Measurements from ENCODE around the gene TOP1. TPM values are rescaled to one million over a fixed set of nuclear protein-coding genes. Genes with fewer than 3 reads are reported as not detected.
"Not testable (repeated sequence)": the region's sequence is repeated elsewhere in the genome, so short reads cannot be mapped to it uniquely, and the experiment has no call there.

The TOP1 gene
- total RNA-seq, 2 donors from 2014 or later, result 64.3 to 65.7 TPM

GRCh38 chr20:41001497-41001896 lies 27.1 kb upstream of the TOP1 start:
- intact Hi-C loops (cut with DNase I, micrococcal nuclease), result no loop called here
- ATAC-seq (no peak), DNase-seq (no peak)

- intact Hi-C loops (cut with DNase I, micrococcal nuclease), result no loop called here
- DNase-seq (no peak), ATAC-seq (no peak)
Observed at GRCh38 chr20:41002842-41003142, 25.8 kb upstream of the TOP1 start.

GRCh38 chr20:41003143-41003935 lies 25.3 kb upstream of the TOP1 start:
- ATAC-seq, result peak; percentile 84
- intact Hi-C loops (cut with DNase I, micrococcal nuclease), result no loop called here
- peak; percentile 75 to 90 for DNase-seq

DNA sequence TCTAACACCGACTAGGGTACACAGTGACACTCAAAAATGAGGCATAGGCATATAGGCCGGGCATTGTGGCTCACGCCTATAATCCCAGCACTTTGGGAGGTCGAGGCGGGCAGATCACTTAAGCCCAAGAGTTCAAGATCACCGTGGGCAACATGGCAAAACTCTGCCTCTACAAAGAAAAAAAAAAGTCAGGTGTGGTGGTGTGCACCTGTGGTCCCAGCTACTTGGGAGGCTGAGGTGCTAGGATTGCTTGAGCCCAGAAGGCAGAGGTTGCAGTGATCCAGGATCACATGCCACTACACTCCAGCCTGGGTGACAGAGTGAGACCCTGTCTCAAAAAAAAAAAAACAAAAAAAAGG lies 24.7 kb upstream of the TOP1 start:
- intact Hi-C loops (cut with DNase I, micrococcal nuclease); DNase-seq; ATAC-seq: not testable (repeated sequence)

DNA sequence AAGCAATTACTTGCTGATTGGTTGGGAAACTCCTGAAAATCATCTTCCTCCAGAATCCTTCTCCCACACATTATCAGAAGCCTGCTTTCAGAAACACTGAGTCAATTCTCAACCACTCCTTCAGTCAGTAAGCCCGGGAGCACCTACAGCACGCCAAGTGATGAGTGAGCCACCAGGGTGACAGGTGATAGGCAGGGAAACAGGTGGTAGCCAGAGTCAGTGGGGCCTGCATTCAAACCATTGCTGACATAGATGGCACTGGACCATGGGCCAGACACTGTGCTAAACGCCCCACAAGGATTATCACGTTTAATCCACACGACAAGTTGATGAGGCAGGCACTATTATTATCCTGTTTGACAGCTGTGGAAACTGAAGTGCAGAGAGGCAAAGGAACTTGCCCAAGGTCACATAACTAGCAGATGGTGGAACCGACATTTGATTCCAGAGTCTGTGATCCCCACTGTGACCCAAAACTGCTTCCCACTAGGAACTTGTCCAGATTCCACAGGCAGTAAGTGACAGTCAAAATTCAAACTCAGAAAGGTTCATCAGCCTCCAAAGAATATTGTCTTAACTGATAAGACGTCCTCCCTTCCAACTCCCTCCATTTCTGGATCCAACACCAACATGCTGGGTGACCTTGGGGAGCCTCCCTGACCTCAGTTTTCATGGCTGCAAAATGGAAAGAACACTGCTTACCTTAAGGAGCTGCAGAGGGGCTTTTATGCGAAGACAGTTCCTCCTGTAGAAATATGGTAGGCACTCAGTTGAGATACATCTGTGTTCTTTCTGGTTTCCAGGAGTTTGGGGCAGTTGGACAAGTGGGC lies 23.9 kb upstream of the TOP1 start:
- no peak for DNase-seq
- intact Hi-C loops (cut with DNase I, micrococcal nuclease), result no loop called here
- ATAC-seq, result no peak

GRCh38 chr20:41005361-41005729 lies 23.3 kb upstream of the TOP1 start:
- intact Hi-C loops (cut with DNase I, micrococcal nuclease), result no loop called here
- ATAC-seq (peak; percentile 59), DNase-seq (peak; percentile 87 to 91)

GRCh38 chr20:41006126-41006935 lies 22.3 kb upstream of the TOP1 start:
- DNase-seq (no peak), ATAC-seq (no peak)
- intact Hi-C loops (cut with DNase I, micrococcal nuclease), result no loop called here

DNA sequence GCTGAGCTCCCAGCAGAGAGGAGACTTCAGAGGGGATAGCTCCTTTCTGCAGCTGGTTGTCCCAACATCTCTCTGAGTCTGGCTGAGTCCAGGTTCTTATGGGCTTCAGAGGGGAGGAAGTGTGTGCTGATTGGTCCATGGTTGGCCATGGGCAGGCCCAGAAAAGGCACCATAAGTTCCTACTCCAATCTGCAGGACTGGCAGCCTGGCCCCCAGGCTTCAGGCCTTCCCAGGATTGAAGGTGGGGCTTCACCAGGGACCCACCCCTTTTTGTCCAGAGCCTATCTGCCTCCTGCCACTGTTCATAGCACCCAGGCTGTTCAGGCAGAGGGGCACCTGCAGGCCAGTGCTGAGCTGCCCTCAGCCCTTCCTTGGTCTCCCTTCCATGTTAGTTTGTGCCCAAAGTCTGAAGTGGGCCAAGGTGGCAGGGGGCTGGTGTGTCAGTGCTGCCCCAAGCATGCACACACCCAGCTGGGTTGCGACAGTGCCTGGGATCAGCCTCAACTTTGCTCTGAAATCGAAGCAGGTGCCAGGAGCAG lies 21.6 kb upstream of the TOP1 start:
- no peak for DNase-seq
- no peak for ATAC-seq
- intact Hi-C loops (cut with DNase I, micrococcal nuclease), result no loop called here

GRCh38 chr20:41007481-41007880 lies 21.1 kb upstream of the TOP1 start:
- ATAC-seq (no peak), DNase-seq (no peak)
- intact Hi-C loops (cut with DNase I, micrococcal nuclease), result no loop called here

GRCh38 chr20:41009946-41010345 lies 18.7 kb upstream of the TOP1 start:
- intact Hi-C loops (cut with DNase I, micrococcal nuclease), result no loop called here
- ATAC-seq (no peak), DNase-seq (no peak)

DNA sequence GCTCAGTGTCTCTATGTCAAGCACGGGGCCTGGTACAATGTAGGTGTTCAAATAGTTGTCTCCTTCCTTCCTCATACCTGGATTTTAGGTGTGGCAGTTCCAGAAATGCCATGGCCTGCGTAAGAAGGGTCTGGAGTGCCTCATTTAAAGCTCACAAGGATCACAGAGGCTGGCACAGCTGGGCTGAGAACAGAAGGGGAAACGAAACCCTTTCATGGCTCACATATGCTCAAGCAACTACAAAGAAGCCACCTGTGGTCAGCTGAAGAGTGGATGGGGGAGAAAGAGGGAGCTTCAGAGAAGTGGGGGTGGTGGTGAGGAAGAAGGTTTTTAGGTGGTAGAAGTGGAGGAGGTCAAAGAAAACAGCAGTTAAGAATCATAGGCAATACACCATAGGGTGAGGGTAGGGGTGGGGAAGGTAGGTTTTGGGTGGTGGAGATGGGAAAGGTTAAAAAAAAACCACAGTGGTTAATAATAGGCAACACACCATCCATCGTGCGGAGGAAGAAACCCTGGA lies 17.0 kb upstream of the TOP1 start:
- peak; percentile 38 to 39 for DNase-seq
- ATAC-seq, result peak; percentile 34
- intact Hi-C loops (cut with DNase I, micrococcal nuclease), result no loop called here

GRCh38 chr20:41014561-41015088 lies 14.0 kb upstream of the TOP1 start:
- ATAC-seq, result no peak
- intact Hi-C loops (cut with DNase I, micrococcal nuclease), result no loop called here
- DNase-seq, result no peak

DNA sequence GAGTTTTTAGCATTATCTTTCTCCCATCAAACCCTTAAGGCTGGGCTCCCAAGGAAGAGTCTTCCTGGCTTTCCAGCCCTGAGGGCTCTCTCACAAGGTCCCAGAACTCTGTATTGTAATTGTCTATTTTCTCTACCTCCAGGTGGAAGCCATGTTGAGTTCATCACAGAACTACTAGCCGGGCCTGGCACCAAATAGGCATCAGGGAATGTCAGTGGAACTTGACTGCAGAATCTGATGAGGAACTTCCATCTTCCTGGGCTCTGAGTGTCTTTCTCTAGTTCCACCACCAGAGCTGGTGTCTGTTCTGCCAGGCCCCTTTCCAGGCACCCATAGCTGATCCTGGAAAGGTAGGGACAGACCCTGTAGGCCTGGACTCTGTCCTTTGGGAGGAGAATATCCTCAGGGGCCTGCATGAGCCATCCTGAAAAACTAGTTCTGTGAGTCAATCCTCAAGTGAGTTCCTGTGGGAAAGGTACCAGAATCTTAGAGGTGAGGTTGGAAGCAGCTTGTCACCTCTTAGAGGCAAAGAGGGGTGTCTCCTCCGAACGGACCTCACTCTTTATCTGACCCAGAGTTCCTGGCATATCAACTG lies 11.1 kb upstream of the TOP1 start:
- DNase-seq, result no peak
- peak; percentile 63 for ATAC-seq
- intact Hi-C loops (cut with DNase I, micrococcal nuclease), result no loop called here

- intact Hi-C loops (cut with DNase I, micrococcal nuclease), result no loop called here
- DNase-seq, result no peak
- no peak for ATAC-seq
Observed at GRCh38 chr20:41018153-41018552, 10.5 kb upstream of the TOP1 start.

DNA sequence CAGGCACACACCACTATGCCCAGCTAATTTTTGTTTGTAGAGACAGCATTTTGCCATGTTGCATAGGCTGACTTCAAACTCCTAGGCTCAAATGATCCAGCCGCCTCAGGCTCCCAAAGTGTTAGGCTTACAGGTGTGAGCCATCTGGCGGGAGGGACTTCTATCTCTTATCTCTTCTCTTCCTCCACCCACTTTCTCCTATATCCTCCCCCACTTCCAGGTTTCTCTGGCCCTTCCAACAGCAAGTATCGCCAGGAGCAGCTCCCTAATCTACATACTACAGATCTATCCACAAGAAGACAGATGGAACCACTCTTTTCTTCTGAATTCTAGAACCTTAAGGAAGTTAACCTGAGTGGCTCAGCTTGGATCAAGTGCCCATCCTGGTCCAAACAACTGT lies 5.1 kb upstream of the TOP1 start:
- intact Hi-C loops (cut with DNase I, micrococcal nuclease), result no loop called here
- no peak for ATAC-seq
- no peak for DNase-seq

- DNase-seq, result no peak
- intact Hi-C loops (cut with DNase I, micrococcal nuclease), result no loop called here
- ATAC-seq, result no peak
Observed at GRCh38 chr20:41027366-41027765, 1.3 kb upstream of the TOP1 start.

GRCh38 chr20:41027872-41028358 lies 707 bp upstream of the TOP1 start:
- no peak for DNase-seq
- no peak for ATAC-seq
- intact Hi-C loops (cut with DNase I, micrococcal nuclease), result no loop called here

- peak; percentile 41 for ATAC-seq
- DNase-seq, result peak; percentile 32 to 51
- intact Hi-C loops (cut with DNase I, micrococcal nuclease), result no loop called here
Observed at GRCh38 chr20:41029150-41029901, 704 bp downstream of the TOP1 start.
